Keratinocyte (primary cell): ENCODE data around the gene POLK.

ENCODE experiments used
- CTCF ChIP-seq, 3 experiments: IDR thresholded peaks in 1 of 3; conservative IDR thresholded peaks in 1 of 3; optimal IDR thresholded peaks in 1 of 3; 2 replicates in 2 of 3; 3 replicates in 1 of 3; pipeline versions ENCODE3 to v1.5.1; 2011; ENCODE audit warnings: low read length in 3 of 3, mild to moderate bottlenecking in 3 of 3, moderate library complexity in 2 of 3, control low read depth in 1 of 3, inconsistent platforms in 1 of 3; ENCODE audit not compliant: insufficient read depth in 2 of 3; ENCODE audit errors: extremely low read depth in 1 of 3
- EZH2 ChIP-seq: IDR thresholded peaks from one replicate; pipeline ENCODE4 v1.6.1; 2012; ENCODE audit warnings: inconsistent platforms, mild to moderate bottlenecking, low read length, moderate library complexity

GRCh38 chr5:75484605-75485004, 27.1 kb upstream of the POLK start:
- no peak for TF ChIP-seq EZH2
- TF ChIP-seq CTCF (optimal IDR thresholded peaks at IDR 0.05 in 1 of 3, IDR thresholded peaks at IDR 0.05 in 1 of 3, conservative IDR thresholded peaks at IDR 0.05 in 1 of 3; ENCODE audit: extremely low read depth in 1 of 3, insufficient read depth in 2 of 3, low read length in 3 of 3) = no peak
